Kidney (tissue), 14 donors: Measurements from ENCODE around the gene IP6K3. TPM values are rescaled to one million over a fixed set of nuclear protein-coding genes. Genes with fewer than 3 reads are reported as not detected.

ENCODE experiments used
- DNase-seq, 5 donors: peaks; one replicate each; pipeline ENCODE4 v3.0.0-alpha.2; 2013 to 2020
- FAIRE-seq: peaks from 2 replicates; lab custom pipeline; 2012; peaks lifted over from hg19 to GRCh38; lab: Jason Lieb, UNC
- H3K27ac ChIP-seq, 2 donors: one replicate each; pipeline ENCODE4 v1.7.0; 2013; ENCODE audit warnings: low read depth in 2 of 2, low read length in 2 of 2, inconsistent platforms in 1 of 2
- H3K27me3 ChIP-seq: one replicate; pipeline ENCODE4 v1.7.1; 2013; ENCODE audit warnings: low read length, inconsistent platforms; ENCODE audit not compliant: control insufficient read depth, insufficient read depth
- H3K36me3 ChIP-seq, 3 donors: one replicate each; pipeline versions ENCODE4 v1.7.0 to v1.7.1; 2013; ENCODE audit warnings: low read length in 3 of 3, control low read depth in 1 of 3, inconsistent platforms in 1 of 3; ENCODE audit not compliant: insufficient read depth in 3 of 3, control insufficient read depth in 2 of 3
- H3K4me1 ChIP-seq, 3 donors: one replicate each; pipeline versions ENCODE4 v1.7.0 to v1.7.1; 2013; ENCODE audit warnings: low read length in 3 of 3, inconsistent platforms in 1 of 3, low read depth in 1 of 3; ENCODE audit not compliant: control insufficient read depth in 2 of 3, insufficient read depth in 2 of 3
- H3K4me3 ChIP-seq, 3 donors: one replicate each; pipeline versions ENCODE4 v1.7.0 to v1.8.1; 2013; ENCODE audit warnings: low read length in 3 of 3, control low read depth in 1 of 3, inconsistent platforms in 1 of 3
- H3K9ac ChIP-seq, 3 donors: one replicate each; pipeline versions ENCODE4 v1.7.0 to v1.7.1; 2013; ENCODE audit warnings: low read length in 3 of 3, control low read depth in 1 of 3, inconsistent platforms in 1 of 3
- H3K9me3 ChIP-seq, 3 donors: one replicate each; pipeline versions ENCODE4 v1.7.0 to v1.7.1; 2013; ENCODE audit warnings: low read length in 3 of 3, control low read depth in 1 of 3, inconsistent platforms in 1 of 3; ENCODE audit not compliant: control insufficient read depth in 2 of 3, insufficient read depth in 1 of 3
- intact Hi-C: fragments of 100-400 bp; cut with DNase I; formaldehyde crosslinking; loops from one replicate; pipeline ENCODE4 v1.11.1; 2022
- polyA plus RNA-seq: library from polyadenylated mRNA; stranded (reverse); fragments of 350-450 nt; fragmentation: Illumina TruSeq; extraction: RNeasy Lipid Tissue Mini Kit (QIAGEN cat#74804); gene quantifications from one replicate; pipeline ENCODE4 v1.2.3, GENCODE V29; 2014; ENCODE audit warnings: low read depth, low replicate concordance; ENCODE audit not compliant: insufficient read depth
- total RNA-seq: library from RNA; stranded (reverse); fragmentation: NEBNext Ultra II Directional; extraction: Animal tissue kit (Norgen Biotek cat#: 25700); gene quantifications from one replicate; pipeline ENCODE4 v1.2.1, GENCODE V29; 2021
- TF ChIP-seq, protein P1 (sequence below): IDR thresholded peaks from 3 replicates; pipeline ENCODE4 v1.5.1; 2012; ENCODE audit warnings: mild to moderate bottlenecking, moderate library complexity, borderline replicate concordance; ENCODE audit not compliant: insufficient read depth; ENCODE audit errors: extremely low read depth
- donor health status: control.
- donor health status: control.
- donor health status: control.
- donor health status: control.
- donor health status: control.
- donor health status: DM: yes; HTN: yes; CAD: no.
- donor health status: Normal renal cell carcinoma (clear cell type).

The IP6K3 gene
- total and polyA plus RNA-seq, 2 donors from 2014 or later = 0.47 to 4.0 TPM

DNA sequence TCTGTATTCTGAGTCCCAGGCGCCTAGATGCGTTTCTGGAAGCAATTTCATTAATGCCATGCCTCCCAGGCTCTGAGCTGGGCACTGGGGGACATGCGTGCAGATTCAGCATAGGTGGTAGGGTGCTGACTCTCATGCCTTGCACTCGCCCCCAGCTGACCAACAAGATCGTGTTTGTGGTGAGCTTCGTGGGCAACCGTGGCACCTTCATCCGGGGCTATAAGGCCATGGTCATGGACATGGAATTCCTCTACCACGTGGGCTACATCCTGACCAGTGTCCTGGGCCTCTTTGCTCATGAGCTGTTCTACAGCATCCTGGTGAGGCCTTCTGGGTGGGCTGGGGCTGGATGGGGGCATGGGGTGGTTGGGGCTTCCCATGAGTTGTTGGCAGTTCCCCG, 56.8 kb downstream of the IP6K3 start:
- TF ChIP-seq, protein P1, sequence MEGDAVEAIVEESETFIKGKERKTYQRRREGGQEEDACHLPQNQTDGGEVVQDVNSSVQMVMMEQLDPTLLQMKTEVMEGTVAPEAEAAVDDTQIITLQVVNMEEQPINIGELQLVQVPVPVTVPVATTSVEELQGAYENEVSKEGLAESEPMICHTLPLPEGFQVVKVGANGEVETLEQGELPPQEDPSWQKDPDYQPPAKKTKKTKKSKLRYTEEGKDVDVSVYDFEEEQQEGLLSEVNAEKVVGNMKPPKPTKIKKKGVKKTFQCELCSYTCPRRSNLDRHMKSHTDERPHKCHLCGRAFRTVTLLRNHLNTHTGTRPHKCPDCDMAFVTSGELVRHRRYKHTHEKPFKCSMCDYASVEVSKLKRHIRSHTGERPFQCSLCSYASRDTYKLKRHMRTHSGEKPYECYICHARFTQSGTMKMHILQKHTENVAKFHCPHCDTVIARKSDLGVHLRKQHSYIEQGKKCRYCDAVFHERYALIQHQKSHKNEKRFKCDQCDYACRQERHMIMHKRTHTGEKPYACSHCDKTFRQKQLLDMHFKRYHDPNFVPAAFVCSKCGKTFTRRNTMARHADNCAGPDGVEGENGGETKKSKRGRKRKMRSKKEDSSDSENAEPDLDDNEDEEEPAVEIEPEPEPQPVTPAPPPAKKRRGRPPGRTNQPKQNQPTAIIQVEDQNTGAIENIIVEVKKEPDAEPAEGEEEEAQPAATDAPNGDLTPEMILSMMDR = no peak
- peaks cover 0 to 7% (median under 1%) of the 10 kb centered on the region in 3 donors for H3K4me1 ChIP-seq
- FAIRE-seq = no peak
- H3K27me3 ChIP-seq = no peaks in the 10 kb centered on the region
- H3K9ac ChIP-seq = no peak overlapping the region
- peak in 1 of 5 donors; percentile 35 for DNase-seq
- no peak overlapping the region for H3K4me3 ChIP-seq
- H3K9me3 ChIP-seq = no peaks in the 10 kb centered on the region
- H3K36me3 ChIP-seq = peaks cover 0 to 2% (median 2%) of the 10 kb centered on the region in 3 donors
- no peak overlapping the region for H3K27ac ChIP-seq
- intact Hi-C loops = loop anchor here (10.0 kb wide), 1 partner anchor 105 kb away; the partner anchor contains the start of gene BAK1

DNA sequence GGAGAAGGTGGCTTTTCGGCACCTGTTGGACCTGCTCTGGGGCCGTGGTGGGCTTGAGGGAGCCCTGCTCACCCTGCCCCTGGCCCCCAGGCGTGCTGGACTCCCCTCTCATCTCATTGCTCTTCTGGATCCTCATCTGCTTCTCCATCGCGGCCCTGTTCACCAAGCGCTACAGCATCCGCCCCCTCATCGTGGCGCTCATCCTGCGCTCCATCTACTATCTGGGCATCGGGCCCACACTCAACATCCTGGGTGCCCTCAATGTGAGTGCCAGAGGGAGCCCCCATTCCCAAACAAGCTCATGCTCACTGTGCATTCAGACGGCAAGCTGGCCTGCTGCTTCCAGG, 57.6 kb downstream of the IP6K3 start:
- peaks cover 0 to 2% (median 2%) of the 10 kb centered on the region in 3 donors for H3K36me3 ChIP-seq
- H3K4me3 ChIP-seq = no peak overlapping the region
- FAIRE-seq = no peak
- peaks cover 0 to 7% (median 0%) of the 10 kb centered on the region in 3 donors for H3K4me1 ChIP-seq
- TF ChIP-seq, protein P1 = no peak
- intact Hi-C loops = no loop called here
- DNase-seq = no peak
- H3K9ac ChIP-seq = no peak overlapping the region
- no peak overlapping the region for H3K27ac ChIP-seq
- no peaks in the 10 kb centered on the region for H3K9me3 ChIP-seq
- H3K27me3 ChIP-seq = no peaks in the 10 kb centered on the region

DNA sequence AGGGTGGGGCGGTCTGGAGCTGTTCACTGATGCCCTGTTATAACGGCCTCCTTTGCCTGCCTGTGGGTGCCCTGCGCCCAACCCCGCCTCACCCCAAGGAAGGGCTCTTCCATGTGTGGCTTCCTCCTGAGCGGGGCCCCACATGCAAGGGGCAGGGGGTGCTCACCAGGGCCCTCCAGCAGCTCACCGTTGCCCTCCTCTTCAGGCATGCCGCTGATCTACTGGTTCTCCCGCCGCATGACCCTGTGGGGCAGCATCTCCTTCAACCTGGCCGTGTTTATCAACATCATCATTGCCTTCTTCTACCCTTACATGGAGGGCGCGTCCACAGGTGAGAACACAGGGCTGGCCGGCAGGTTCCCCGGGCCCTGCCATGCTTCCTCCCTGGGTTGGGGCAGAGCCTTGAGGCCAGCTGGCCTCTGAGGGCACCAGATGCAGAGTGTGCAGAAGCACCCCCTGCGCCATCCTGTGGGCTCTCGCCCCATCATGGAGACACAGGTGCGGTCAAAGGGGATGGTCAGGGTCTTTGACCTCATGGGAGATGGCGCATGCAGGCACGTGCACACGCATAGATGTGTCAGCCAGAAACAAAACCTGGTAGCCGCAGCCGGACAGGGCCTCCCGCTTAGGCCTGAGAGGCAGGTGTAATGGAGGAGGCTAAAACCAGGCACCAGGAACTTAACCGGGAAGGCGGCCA, 58.1 kb downstream of the IP6K3 start:
- H3K27ac ChIP-seq = no peak overlapping the region
- intact Hi-C loops = no loop called here
- H3K9me3 ChIP-seq = no peaks in the 10 kb centered on the region
- no peak overlapping the region for H3K4me3 ChIP-seq
- H3K9ac ChIP-seq = no peak overlapping the region
- H3K27me3 ChIP-seq = no peaks in the 10 kb centered on the region
- FAIRE-seq (no peak), DNase-seq (peak in 1 of 5 donors; percentile 59)
- H3K4me1 ChIP-seq = peaks cover 0 to 7% (median 0%) of the 10 kb centered on the region in 3 donors
- TF ChIP-seq, protein P1 = no peak
- peaks cover 0 to 2% (median 2%) of the 10 kb centered on the region in 3 donors for H3K36me3 ChIP-seq

DNA sequence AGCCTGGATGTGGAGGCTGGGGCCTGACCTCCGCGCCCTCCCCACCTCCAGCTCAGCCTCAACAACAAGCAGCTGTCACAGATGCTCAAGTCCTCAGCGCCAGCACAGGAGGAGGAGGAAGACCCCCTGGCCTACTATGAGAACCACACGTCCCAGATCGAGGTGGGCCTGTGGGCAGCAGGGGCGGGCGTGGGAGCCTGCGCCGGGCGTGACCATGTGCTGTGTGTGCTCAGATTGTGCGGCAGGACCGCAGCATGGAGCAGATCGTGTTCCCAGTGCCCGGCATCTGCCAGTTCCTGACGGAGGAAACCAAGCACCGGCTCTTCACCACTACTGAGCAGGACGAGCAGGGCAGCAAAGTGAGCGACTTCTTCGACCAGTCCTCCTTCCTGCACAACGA, 58.7 kb downstream of the IP6K3 start:
- Histone ChIP-seq H3K27ac (no peak overlapping the region), H3K27me3 (no peaks in the 10 kb centered on the region), H3K4me3 (no peak overlapping the region), H3K4me1 (peaks cover 0 to 7% (median 0%) of the 10 kb centered on the region in 3 donors), H3K9ac (no peak overlapping the region), H3K36me3 (peaks cover 0 to 2% (median 2%) of the 10 kb centered on the region in 3 donors), H3K9me3 (no peaks in the 10 kb centered on the region)
- intact Hi-C loops = no loop called here
- TF ChIP-seq, protein P1 = no peak
- no peak for FAIRE-seq
- peak in 1 of 5 donors; percentile 55 for DNase-seq
